ENCODE results near the gene FAM124A. TPM values are rescaled to one million over a fixed set of nuclear protein-coding genes. Genes with fewer than 3 reads are reported as not detected.

The FAM124A gene
- total RNA-seq, 6 experiments from 2014 or later, result not detected

GRCh38 chr13:51235756-51236490, 13.7 kb downstream of the FAM124A start:
- no peak for DNase-seq
- no peak for TF ChIP-seq CTCF (IDR thresholded peaks at IDR 0.05)
- H3K27ac Mint-ChIP-seq, result no peak overlapping the region
- no peaks in the 10 kb centered on the region for H3K9me3 Mint-ChIP-seq
- H3K4me3 Mint-ChIP-seq, result no peak overlapping the region
- no peaks in the 10 kb centered on the region for H3K4me1 Mint-ChIP-seq (ENCODE audit: low read depth)
- no peaks in the 10 kb centered on the region for H3K36me3 Mint-ChIP-seq (ENCODE audit: low read depth)
- peaks cover 48% of the 10 kb centered on the region for H3K27me3 Mint-ChIP-seq (ENCODE audit: insufficient read depth)

- no peak for DNase-seq
- H3K27ac Mint-ChIP-seq, result no peak overlapping the region
- peaks cover 51% of the 10 kb centered on the region for H3K27me3 Mint-ChIP-seq (ENCODE audit: insufficient read depth)
- TF ChIP-seq CTCF (IDR thresholded peaks at IDR 0.05), result no peak
- no peaks in the 10 kb centered on the region for H3K9me3 Mint-ChIP-seq
- no peaks in the 10 kb centered on the region for H3K4me1 Mint-ChIP-seq (ENCODE audit: low read depth)
- H3K4me3 Mint-ChIP-seq, result no peak overlapping the region
- no peaks in the 10 kb centered on the region for H3K36me3 Mint-ChIP-seq (ENCODE audit: low read depth)
Measured at GRCh38 chr13:51236491-51236792, 14.2 kb downstream of the FAM124A start.

- no peaks in the 10 kb centered on the region for H3K9me3 Mint-ChIP-seq
- no peaks in the 10 kb centered on the region for H3K4me1 Mint-ChIP-seq (ENCODE audit: low read depth)
- peaks cover 49% of the 10 kb centered on the region for H3K27me3 Mint-ChIP-seq (ENCODE audit: insufficient read depth)
- no peak overlapping the region for H3K4me3 Mint-ChIP-seq
- no peak overlapping the region for H3K27ac Mint-ChIP-seq
- H3K36me3 Mint-ChIP-seq (ENCODE audit: low read depth), result no peaks in the 10 kb centered on the region
- no peak for DNase-seq
- no peak for TF ChIP-seq CTCF (IDR thresholded peaks at IDR 0.05)
Measured at GRCh38 chr13:51237386-51237785, 15.2 kb downstream of the FAM124A start.

- no peak overlapping the region for H3K27ac Mint-ChIP-seq
- DNase-seq, result no peak
- H3K36me3 Mint-ChIP-seq (ENCODE audit: low read depth), result no peaks in the 10 kb centered on the region
- peaks cover 47% of the 10 kb centered on the region for H3K27me3 Mint-ChIP-seq (ENCODE audit: insufficient read depth)
- no peak for TF ChIP-seq CTCF (IDR thresholded peaks at IDR 0.05)
- no peaks in the 10 kb centered on the region for H3K9me3 Mint-ChIP-seq
- H3K4me3 Mint-ChIP-seq, result no peak overlapping the region
- H3K4me1 Mint-ChIP-seq (ENCODE audit: low read depth), result no peaks in the 10 kb centered on the region
Measured at GRCh38 chr13:51237887-51238286, 15.7 kb downstream of the FAM124A start.

GRCh38 chr13:51240178-51240577, 18.0 kb downstream of the FAM124A start:
- TF ChIP-seq CTCF (IDR thresholded peaks at IDR 0.05), result no peak
- Mint-ChIP-seq H3K36me3 (ENCODE audit: low read depth) (no peaks in the 10 kb centered on the region), H3K4me1 (ENCODE audit: low read depth) (no peaks in the 10 kb centered on the region)

More at GRCh38 chr13:51240178-51240577, 18.0 kb downstream of the FAM124A start:
- no peak for DNase-seq
- H3K27me3 Mint-ChIP-seq (ENCODE audit: insufficient read depth), result peaks cover 57% of the 10 kb centered on the region
- H3K9me3 Mint-ChIP-seq, result no peaks in the 10 kb centered on the region
- H3K4me3 Mint-ChIP-seq, result no peak overlapping the region
- no peak overlapping the region for H3K27ac Mint-ChIP-seq

Data from HFFc6 (cell line).